GM18499 (cell line): ENCODE results near the gene MRPS2.
"Not testable (repeated sequence)": the region's sequence is repeated elsewhere in the genome, so short reads cannot be mapped to it uniquely, and the experiment has no call there.

ENCODE experiments used
- ATAC-seq: cut with Tn5 transposase; IDR thresholded peaks from one replicate; pipeline ENCODE4 v1.9.1; 2021; ENCODE audit warnings: moderate number of reproducible peaks; ENCODE audit not compliant: insufficient read depth, unreplicated experiment

MRPS2 gene

DNA sequence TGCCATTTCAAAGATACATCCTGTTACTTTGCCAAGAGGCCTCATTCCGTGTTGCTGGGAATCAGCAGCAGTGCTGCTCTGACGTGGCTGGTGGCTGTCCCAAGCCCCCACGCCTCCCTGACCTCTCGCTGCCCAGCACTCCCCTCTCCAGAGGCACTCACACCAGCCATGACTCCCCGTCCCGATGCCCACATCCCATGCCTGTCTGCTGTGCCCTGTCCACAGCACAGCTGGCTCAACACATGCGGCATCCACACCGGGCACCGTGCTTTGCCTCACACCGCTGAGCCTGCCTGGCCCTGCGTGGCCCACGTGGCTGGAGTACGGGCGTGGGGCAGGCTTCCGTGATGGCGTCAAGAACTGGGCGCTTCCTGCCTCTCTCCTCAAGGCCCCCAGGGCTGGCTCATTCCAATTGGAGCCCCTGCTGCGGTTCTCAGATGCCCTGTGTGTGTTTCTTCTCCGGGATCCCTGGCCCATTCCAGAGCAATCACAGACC, 12.9 kb downstream of the MRPS2 start:
- no peak for ATAC-seq

DNA sequence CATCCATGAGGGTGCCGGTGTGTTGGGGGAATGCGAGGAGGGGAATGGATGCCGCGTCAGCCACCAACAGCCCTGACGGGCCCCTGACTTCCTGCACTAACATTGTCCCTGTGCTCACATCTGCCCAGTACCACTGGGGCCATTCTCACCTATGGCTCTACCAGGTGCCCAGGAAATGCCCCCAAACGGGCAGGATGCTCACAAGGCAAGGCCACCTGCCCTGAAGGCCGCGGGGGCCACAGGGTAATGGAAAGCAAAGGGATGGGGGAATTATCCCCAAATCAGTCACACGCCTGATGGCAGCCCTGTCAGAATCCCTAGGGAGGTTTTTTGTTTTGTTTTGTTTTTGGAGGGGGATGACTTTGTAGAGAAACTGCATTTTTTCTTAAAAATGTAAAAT, 13.4 kb downstream of the MRPS2 start:
- not testable (repeated sequence) for ATAC-seq

DNA sequence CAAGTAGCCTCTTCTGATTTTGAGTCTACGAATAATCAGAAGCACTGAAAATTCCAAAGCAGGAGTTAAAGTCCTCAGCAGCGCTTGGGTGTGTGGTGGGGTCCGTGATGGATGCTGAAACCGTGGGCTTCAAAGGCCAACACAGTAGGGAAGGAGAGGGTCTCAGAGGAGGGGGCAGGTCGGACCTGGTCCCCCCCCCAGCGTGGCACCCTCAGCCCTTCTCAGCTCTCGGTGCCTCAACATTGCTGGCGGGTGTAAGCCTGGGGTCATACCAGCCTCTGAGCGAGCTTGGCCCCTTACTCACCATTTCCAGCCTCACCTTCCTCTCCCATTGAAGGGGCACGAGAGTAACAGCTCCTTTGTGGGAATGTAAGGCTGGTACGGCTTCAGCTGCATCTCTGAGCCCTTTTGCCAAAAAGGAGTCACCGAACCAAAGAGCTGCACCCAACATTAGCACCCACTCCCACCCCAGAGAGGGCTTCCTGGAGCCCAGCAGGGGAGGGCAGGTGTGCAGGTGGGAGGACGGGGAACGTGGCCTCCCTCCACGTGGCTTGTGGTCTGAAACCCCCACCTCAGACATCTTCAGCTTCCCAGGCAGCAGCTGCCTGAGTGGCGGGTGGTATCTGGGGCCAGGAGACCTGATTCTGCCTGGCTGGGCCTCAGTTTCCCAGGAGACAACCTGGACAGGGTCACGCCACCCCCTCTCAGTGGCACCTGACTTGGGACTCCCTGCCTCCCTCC, 14.0 kb downstream of the MRPS2 start:
- no peak for ATAC-seq

DNA sequence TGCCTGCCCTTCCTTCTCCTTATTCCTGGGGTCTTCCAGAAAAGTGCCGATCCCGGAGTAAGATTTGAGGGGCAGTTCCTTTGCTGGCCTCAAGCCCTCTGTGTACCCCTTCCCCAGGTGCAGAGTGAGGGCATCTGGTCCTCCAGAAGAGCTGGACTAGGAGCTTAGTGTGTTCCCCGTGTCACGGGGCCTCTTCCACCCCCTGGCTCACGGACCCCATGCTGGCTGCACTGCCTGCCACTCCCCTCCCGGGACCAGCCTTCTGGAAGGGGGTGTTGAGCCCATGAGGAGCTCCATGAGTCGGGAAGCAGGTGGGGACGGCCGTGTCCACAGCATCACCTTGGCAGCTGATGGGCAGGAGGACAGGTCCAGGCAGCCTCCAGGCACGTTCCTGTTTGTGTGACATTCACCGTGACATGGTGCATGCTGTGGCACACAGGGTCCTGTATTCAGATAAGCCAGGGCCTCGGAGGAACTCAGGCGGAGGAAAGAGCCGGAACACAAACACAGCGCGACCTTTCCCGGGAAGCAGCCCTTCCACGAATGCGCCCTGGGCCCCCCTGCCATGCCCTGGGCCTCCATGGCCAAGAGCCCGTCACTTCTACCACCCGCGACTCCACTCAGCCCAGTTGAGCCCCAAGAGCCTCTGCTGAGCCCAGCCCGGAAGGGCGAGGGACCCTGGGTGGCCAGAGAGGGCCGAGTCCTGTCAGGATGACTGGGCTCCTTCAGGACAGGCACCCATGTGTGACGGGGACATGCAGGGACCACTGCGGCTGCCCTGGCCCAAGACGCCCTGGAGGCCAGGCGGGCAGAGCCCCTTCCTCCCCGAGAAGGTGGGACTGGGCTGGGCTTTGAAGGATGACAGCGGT, 14.8 kb downstream of the MRPS2 start:
- ATAC-seq, result no peak

DNA sequence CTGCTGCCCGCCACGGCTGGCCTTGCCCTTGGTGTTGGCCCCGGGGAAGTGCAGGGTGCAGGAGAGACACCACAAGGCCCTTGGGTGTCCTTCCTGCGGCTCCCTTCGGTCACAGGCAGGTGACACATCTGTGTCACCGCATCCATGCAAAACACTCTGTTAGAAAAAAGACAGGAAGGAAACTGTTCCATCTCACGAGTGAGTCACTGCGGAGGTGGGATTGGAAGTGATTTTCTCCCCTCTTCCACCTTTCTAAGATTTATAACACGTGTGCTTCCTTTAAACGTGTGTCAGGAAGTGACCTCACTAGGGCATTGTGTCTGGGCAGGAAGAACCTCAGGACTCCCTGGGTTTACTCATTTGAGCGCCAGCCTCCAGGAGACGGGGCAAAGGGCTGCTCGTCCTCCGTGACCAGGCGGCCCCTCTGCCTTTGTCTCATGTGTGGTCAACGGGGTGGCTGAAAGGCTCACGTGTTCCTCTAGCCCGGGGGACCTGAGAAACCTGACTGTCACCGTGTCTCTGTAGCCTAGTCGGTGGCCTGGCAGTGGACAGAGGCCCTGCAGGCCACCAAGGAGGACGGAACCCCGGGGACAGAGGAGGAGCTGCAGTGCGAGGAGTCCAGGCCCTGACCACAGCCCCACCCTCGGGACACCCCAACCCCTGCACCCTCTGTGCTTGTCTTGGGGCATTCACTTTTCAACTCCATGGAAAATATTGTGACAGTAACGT, 15.8 kb downstream of the MRPS2 start:
- no peak for ATAC-seq

DNA sequence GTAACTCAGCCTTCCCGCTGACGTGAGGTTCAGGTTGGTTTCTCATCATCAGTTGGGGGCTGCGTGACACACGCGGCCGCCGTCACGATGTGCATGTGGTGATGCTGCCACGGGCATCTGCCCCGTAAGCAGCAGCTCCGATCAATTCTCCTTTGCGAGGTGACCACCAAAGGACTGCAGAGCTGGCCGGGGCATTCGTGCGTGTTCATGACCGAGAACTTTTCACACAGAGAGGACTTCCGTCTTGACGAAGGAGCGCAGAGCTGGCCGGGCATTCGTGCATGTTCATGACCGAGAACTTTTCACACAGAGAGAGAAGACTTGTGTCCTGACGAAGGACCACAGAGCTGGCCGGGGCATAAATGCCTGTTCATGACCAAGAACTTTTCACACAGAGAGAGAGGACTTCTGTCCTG, 16.9 kb downstream of the MRPS2 start:
- no peak for ATAC-seq

DNA sequence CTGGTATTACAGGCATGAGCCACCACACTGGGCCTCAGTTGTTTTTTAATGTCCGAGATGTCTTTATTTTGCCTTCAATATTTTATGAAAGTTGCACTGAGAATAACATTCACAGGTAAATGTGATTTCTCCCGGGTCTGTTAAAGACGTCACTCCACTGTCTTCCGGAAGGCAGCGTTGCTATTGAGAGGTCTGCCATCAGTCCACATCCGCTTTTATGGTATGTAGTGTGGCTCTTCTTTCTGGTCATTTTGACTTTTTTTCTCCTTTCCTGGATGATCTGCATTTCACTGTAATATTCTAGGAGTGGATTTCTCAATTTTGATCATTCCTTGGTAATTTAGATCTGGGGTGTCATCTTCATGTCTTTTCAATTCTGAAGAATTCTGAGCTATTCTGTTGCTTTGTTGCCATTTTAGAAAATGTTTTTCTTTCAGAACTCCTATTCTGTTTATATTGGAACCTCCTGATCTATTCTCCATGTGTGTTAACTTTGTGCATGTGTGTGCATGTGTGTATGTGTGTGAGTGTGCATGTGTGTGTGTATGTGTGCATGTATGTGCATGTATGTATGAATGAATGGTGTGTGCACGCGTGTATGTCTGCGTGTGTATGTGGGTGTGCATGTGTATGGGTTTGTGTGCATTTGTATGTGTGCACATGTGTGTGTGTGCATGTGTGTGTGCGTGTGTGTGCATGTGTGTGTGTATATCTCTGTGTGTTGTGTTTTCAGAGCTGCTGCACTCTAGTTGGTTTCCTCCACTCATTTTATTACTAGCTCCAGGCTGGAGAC, 18.9 kb downstream of the MRPS2 start:
- no peak for ATAC-seq

DNA sequence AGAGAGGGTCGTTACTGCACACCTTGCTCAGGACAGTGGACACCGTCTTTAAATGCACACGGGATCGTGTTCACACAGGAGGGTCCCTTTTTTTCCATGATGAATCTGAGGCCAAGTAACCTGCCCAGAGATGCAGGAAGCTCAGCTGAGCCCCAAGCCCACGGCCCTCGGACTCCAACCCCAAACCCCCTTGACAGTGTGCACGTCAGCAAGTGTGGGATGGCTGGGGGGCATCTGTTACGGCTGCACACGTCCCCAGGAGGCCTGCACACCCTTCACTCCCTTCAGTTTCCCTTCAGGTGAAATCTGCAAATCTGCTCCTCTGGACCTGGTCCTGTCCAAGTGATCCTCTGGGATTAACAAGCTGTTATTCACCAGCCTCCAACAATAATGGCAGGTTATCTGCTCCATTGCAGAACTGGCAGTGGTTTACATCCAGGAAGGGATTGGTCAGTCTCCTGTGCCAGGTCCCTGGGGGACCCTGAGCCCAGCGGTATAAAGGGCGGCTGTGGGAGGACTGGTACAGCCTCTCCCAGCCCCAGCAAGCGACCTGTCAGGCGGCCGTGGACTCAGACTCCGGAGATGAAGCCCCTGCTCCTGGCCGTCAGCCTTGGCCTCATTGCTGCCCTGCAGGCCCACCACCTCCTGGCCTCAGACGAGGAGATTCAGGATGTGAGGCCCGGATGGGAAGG, 20.6 kb downstream of the MRPS2 start, which contains the start of gene LCN1:
Gene LCN1 (plus strand): TSS at position 525 of the 692 bp plus-strand sequence. CDS start 58 bp downstream, at position 583.
- ATAC-seq, result no peak

DNA sequence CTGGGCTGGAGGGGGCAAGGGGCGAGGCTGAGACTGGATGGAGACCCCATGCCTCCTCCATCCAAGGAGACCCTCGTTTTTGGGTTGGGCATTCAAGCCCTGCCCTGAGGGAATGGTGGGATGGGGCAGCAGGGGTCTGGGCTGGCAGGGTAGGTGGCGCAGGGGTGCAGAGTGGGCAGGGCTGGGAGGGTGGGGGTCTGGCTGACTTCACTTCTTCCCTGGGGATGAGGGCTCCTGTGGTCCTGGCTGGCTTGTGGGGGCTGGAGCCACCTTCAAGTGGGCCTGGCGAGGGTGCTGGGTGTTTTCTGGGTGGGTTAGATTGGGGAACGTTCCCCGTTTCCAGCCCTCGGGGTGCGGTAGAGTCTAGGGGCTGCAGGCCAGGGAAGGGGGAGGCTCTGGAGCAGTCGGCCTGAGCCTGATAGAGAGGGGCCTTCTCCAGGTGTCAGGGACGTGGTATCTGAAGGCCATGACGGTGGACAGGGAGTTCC, 21.2 kb downstream of the MRPS2 start:
- ATAC-seq, result no peak

DNA sequence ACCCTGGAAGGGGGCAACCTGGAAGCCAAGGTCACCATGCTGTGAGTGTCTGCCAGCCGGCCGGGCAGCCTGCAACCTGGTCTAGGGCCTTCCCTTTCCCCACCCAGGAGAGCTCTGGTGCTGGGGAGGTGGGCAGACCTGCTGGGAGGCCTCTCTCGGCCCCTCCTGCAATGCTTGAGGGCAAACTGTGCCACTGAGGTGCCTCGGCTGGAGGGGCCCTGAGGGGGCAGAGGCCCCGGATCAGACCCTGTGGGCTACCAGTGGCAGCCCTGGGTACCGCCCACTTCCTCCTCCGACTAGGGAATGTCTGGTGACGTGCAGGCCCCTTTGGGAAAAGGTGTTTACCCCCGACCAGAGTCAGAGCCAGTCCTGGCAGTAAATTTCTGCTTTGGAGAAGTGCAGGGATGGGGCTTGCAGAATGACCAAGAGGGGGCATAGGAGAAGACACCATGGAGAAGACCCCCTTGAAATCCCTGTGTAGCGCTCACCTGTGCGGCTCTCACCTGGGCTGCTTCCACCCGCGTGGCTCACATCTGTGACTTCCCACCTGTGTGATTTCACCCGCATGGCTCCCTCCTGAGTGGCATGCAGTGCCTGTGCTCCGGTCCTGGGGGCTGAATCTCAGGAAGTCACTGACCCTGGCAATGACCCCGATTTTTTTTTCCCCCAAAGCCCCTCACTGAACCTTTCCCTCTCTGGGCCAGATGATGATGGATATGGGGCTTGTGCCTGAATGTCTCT, 21.8 kb downstream of the MRPS2 start:
- no peak for ATAC-seq

DNA sequence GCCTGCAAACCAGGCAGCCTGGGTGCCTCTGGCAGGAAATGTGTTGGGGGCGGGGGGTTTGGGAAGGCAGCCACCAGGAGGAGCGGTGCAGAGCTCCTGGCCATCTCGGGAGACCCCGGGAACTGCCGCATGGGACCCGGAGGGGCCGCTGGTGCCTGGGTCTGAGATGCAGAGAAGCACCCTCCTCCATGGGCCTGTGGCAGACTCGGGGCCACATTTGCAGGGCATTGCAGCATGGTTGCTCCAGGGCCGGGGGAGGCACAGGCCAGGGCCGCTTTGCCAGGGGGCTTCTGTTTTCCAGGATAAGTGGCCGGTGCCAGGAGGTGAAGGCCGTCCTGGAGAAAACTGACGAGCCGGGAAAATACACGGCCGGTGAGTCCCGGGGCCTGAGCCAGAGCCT, 22.4 kb downstream of the MRPS2 start:
- no peak for ATAC-seq

DNA sequence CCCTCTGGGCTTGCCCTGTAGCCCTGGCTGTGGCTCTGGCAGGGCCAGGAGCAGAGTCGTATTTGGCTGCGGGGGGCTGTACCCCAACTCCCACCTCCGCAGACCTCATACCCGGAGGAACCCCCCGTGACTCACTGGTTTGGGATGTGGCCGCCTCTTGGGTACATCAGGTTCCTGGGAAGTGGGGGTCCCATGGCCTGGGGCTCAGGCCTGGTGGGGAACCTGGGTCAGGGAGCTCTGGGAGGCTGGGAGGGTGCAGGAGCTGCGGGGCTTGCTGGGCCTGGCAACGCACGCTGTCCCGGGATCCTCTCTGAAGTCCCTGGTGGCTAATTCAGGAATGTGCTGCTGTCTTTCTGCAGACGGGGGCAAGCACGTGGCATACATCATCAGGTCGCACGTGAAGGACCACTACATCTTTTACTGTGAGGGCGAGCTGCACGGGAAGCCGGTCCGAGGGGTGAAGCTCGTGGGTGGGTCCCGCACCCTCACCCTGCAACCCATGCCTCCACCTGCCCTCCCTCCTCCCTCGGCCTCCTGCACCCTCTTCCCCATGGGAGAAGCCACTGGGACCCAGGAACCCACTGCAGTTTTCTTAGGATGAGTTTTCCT, 23.1 kb downstream of the MRPS2 start:
- no peak for ATAC-seq

DNA sequence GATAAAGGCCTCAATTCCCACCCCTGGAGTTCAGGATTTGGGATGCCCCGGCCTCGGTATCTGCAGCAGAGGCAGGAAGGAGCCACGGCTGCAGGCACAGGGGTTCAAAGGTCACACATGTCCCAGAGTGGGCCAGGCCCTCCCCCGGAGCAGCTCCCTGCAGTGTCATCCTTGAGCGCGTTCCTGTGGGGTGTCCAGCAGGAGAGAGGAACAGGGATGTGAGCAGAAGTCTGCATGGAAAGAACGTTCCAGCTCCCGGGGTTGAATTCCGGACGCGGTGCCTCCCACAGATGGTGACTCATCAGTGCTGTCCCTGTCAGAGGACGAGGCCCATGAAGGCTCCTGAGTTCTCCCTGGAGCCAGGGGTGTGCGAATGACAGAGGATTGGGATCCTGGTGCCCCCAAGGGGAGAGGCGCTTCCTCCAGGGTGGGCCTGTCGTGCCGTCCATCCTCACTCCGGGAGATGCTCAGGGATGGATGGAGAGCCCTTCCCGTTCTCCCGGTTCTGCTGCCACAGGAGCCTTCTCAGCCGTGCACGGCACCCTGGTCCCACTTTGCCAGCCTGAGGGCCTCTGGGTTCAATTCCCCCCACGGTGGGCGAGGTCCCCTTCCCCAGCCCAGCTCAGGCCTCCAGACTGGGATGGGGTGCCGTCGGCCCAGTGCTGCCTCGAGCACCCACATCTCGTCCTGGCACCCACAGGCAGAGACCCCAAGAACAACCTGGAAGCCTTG, 23.8 kb downstream of the MRPS2 start:
- ATAC-seq, result no peak

DNA sequence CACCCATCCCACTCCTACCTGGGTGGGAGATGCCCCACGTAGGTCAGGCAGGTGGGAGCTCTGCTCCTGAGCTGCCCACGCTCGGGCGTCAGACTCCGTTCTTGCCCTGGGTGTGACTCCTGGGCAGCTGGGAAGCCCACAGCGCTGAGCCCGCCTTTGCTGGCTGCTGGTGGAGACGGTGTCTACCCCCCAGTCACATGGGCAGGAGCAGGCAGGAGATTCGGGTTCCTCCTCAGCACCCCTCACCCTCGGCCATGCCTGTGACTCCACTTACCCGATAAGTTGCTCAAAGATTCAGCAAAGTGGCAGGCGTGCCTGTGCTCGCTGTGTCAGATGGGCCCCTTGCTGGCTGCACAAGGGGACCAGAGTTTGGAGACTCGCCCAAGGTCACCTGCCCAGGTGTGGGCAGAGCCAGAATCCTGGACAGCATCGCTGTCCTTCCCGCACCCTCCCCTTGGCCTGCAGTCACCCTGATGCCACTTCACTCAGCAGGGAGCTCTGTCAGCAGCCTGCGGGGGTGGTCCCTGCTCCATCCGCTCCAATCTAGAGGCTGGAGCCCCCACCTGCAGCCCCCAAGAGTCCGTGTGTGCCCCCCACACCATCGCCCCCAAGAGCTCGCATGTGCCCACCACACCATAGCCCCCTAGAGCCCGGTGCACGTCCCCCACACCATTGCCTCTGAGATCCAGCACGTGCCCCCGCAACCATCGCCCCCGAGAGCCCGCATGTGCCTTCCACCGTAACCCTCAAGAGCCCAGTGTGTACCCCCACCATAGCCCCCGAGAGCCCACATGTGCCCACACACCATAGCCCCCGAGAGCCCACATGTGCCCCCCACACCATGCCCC, 25.0 kb downstream of the MRPS2 start:
- ATAC-seq, result no peak

DNA sequence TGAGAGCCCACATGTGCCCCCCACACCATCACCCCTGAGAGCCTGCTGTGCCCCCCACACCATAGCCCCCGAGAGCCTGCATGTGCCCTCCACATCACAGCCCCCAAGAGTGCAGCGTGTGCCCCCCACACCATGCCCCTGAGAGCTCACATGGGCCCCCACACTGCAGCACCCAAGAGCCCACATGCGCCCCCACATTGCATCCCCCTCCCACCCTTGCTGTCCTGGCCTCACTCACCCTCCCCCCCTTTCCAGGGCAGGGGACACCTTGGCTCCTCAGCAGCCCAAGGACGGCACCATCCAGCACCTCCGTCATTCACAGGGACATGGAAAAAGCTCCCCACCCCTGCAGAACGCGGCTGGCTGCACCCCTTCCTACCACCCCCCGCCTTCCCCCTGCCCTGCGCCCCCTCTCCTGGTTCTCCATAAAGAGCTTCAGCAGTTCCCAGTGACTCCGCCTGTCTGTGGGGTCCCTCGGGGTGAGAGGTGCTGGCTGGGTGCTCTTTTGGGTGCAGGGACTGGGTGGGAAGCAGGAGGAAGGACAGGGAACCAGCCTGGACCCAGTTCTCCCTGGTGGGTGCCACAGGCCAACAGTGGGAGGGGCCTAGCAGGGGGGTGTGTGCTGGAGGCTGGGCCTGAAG, 25.7 kb downstream of the MRPS2 start:
- ATAC-seq, result no peak
